Gastrocnemius medialis (tissue), 4 donors: ENCODE measurements around the gene MATN3.

Experiments
- POLR2A ChIP-seq, 2 donors: fragments of 450-650 bp; IDR thresholded peaks; one replicate each; pipeline ENCODE4 v1.6.1; 2017; ENCODE audit warnings: antibody characterized with exemption in 2 of 2, mild to moderate bottlenecking in 2 of 2, moderate library complexity in 2 of 2
- TF ChIP-seq, protein P1 (sequence below), 5 experiments: fragments of 450-650 bp in 3 of 5; fragments of 200-600 bp in 2 of 5; sonication (generic) in 2 of 5; IDR thresholded peaks in 4 of 5; conservative IDR thresholded peaks in 1 of 5; 1 replicate in 4 of 5; 2 replicates in 1 of 5; pipeline ENCODE4 v1.5.1; 2016 to 2019; ENCODE audit warnings: antibody characterized with exemption in 5 of 5, mild to moderate bottlenecking in 3 of 5, moderate library complexity in 3 of 5

- no peak for TF ChIP-seq POLR2A (IDR thresholded peaks at IDR 0.05)
- TF ChIP-seq, protein P1, sequence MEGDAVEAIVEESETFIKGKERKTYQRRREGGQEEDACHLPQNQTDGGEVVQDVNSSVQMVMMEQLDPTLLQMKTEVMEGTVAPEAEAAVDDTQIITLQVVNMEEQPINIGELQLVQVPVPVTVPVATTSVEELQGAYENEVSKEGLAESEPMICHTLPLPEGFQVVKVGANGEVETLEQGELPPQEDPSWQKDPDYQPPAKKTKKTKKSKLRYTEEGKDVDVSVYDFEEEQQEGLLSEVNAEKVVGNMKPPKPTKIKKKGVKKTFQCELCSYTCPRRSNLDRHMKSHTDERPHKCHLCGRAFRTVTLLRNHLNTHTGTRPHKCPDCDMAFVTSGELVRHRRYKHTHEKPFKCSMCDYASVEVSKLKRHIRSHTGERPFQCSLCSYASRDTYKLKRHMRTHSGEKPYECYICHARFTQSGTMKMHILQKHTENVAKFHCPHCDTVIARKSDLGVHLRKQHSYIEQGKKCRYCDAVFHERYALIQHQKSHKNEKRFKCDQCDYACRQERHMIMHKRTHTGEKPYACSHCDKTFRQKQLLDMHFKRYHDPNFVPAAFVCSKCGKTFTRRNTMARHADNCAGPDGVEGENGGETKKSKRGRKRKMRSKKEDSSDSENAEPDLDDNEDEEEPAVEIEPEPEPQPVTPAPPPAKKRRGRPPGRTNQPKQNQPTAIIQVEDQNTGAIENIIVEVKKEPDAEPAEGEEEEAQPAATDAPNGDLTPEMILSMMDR (IDR thresholded peaks at IDR 0.05 in 4 of 5, conservative IDR thresholded peaks at IDR 0.05 in 1 of 5), result no peak
Observed at GRCh38 chr2:20057268-20057667, 44.8 kb upstream of the MATN3 start.
